ENCODE data around the gene PCCA.
A peak's percentile ranks its signal among the peaks of the same experiment; 100 is the strongest.

The PCCA gene

GRCh38 chr13:100525453-100526317 lies 436.8 kb downstream of the PCCA start:
- Histone ChIP-seq H3K36me3 (replicated peaks) (no peaks in the 10 kb centered on the region), H3K27me3 (replicated peaks) (no peaks in the 10 kb centered on the region), H3K27ac (no peak overlapping the region), H3K4me3 (ENCODE audit: low read depth, low read length) (no peak overlapping the region)
- TF ChIP-seq CTCF (IDR thresholded peaks at IDR 0.05; ENCODE audit: low read depth, low read length, missing control alignments), result no peak
- in situ Hi-C loops (cut with HindIII; ENCODE audit: low pct_ligation_motif_present, low sequenced_read_pairs), result no loop called here
- DNase-seq, result no peak

- H3K4me3 ChIP-seq (ENCODE audit: low read depth, low read length), result no peak overlapping the region
- H3K36me3 ChIP-seq (replicated peaks), result no peaks in the 10 kb centered on the region
- in situ Hi-C loops (cut with HindIII; ENCODE audit: low pct_ligation_motif_present, low sequenced_read_pairs), result no loop called here
- H3K27ac ChIP-seq, result no peak overlapping the region
- H3K27me3 ChIP-seq (replicated peaks), result no peaks in the 10 kb centered on the region
- peak; percentile 8 for TF ChIP-seq CTCF (IDR thresholded peaks at IDR 0.05; ENCODE audit: low read depth, low read length, missing control alignments)
- DNase-seq, result no peak
Observed at GRCh38 chr13:100526318-100527000, 437.6 kb downstream of the PCCA start.

GRCh38 chr13:100527644-100528043 lies 438.8 kb downstream of the PCCA start:
- in situ Hi-C loops (cut with HindIII; ENCODE audit: low pct_ligation_motif_present, low sequenced_read_pairs), result no loop called here
- DNase-seq, result no peak
- Histone ChIP-seq H3K36me3 (replicated peaks) (no peaks in the 10 kb centered on the region), H3K4me3 (ENCODE audit: low read depth, low read length) (no peak overlapping the region), H3K27ac (no peak overlapping the region), H3K27me3 (replicated peaks) (no peaks in the 10 kb centered on the region)
- no peak for TF ChIP-seq CTCF (IDR thresholded peaks at IDR 0.05; ENCODE audit: low read depth, low read length, missing control alignments)

GRCh38 chr13:100528353-100528752 lies 439.5 kb downstream of the PCCA start:
- TF ChIP-seq CTCF (IDR thresholded peaks at IDR 0.05; ENCODE audit: low read depth, low read length, missing control alignments), result no peak
- DNase-seq, result no peak
- Histone ChIP-seq H3K36me3 (replicated peaks) (no peaks in the 10 kb centered on the region), H3K4me3 (ENCODE audit: low read depth, low read length) (no peak overlapping the region), H3K27me3 (replicated peaks) (no peaks in the 10 kb centered on the region), H3K27ac (no peak overlapping the region)
- in situ Hi-C loops (cut with HindIII; ENCODE audit: low pct_ligation_motif_present, low sequenced_read_pairs), result no loop called here

- Histone ChIP-seq H3K27ac (no peak overlapping the region), H3K4me3 (ENCODE audit: low read depth, low read length) (no peak overlapping the region), H3K27me3 (replicated peaks) (no peaks in the 10 kb centered on the region), H3K36me3 (replicated peaks) (no peaks in the 10 kb centered on the region)
- no peak for DNase-seq
- no peak for TF ChIP-seq CTCF (IDR thresholded peaks at IDR 0.05; ENCODE audit: low read depth, low read length, missing control alignments)
- in situ Hi-C loops (cut with HindIII; ENCODE audit: low pct_ligation_motif_present, low sequenced_read_pairs), result no loop called here
Observed at GRCh38 chr13:100528820-100529219, 439.9 kb downstream of the PCCA start.

All from brain microvascular endothelial cell (primary cell).